HAP-1 (cell line): ENCODE measurements around the gene FADS3.

ENCODE experiments used
- DNase-seq, 2 experiments: peaks; one replicate each; pipeline ENCODE4 v3.0.0-alpha.2; 2016 to 2020; ENCODE audit warnings: low spot score in 2 of 2
- H3K27me3 ChIP-seq: fragments of 250-450 bp; sonication (Bioruptor Pico); 2 replicates; pipeline ENCODE4 v1.5.1; 2020; ENCODE audit warnings: low read depth, mild to moderate bottlenecking, moderate library complexity
- H3K36me3 ChIP-seq: fragments of 250-450 bp; sonication (Bioruptor Pico); replicated peaks from 2 replicates; pipeline ENCODE4 v1.5.1; 2020; ENCODE audit warnings: mild to moderate bottlenecking
- H3K4me1 ChIP-seq: fragments of 250-450 bp; sonication (Bioruptor Pico); 2 replicates; pipeline ENCODE4 v1.5.1; 2020; ENCODE audit warnings: mild to moderate bottlenecking
- H3K4me3 ChIP-seq: fragments of 250-450 bp; sonication (Bioruptor Pico); 2 replicates; pipeline ENCODE4 v1.5.1; 2020; ENCODE audit warnings: mild to moderate bottlenecking, moderate library complexity
- H3K9me3 ChIP-seq: fragments of 250-450 bp; sonication (Bioruptor Pico); 2 replicates; pipeline ENCODE4 v1.5.1; 2020; ENCODE audit warnings: mild to moderate bottlenecking, moderate library complexity
- in situ Hi-C: fragments of 300-500 bp; cut with MboI; formaldehyde crosslinking; loops from 3 replicates; pipeline ENCODE4 v1.14.3; 2020; ENCODE audit warnings: low sequenced_read_pairs, inconsistent platforms, mixed read lengths

The FADS3 gene

DNA sequence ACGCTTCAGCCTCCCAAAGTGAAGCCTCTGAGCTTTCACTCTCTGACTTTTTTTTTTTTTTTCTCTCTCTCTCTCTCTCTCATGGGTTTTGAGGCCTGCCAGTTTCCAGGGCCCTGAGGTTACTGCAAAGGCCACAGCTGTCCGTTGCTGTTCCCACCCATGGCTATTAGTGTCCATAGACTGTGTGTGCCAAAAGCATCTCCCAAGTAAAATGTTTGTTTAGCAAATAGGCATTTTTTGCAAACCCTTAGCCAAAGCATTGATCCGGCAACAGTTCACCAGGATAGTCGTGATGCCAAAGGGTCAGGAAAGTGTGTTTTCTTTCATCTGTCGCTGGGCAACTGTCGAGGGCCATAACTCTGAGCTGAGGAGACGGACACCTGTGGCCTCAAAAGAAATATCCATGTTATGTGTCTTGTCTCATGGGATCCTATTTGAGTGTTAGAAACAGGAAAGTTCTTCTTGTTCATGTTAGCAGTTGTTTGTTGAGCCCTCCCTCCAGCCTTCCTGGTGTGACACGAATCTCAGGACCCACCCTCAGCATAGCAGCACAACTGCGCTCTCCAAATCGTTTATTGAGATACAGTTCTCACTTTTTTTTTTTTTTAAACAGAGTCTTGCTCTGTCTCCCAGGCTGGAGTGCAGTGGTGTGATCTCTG lies 44.9 kb downstream of the FADS3 start:
- H3K9me3 ChIP-seq, result no peaks in the 10 kb centered on the region
- in situ Hi-C loops, result no loop called here
- no peaks in the 10 kb centered on the region for H3K4me1 ChIP-seq
- H3K4me3 ChIP-seq, result no peak overlapping the region
- H3K36me3 ChIP-seq, result peaks cover 86% of the 10 kb centered on the region
- DNase-seq, result no peak
- no peaks in the 10 kb centered on the region for H3K27me3 ChIP-seq

DNA sequence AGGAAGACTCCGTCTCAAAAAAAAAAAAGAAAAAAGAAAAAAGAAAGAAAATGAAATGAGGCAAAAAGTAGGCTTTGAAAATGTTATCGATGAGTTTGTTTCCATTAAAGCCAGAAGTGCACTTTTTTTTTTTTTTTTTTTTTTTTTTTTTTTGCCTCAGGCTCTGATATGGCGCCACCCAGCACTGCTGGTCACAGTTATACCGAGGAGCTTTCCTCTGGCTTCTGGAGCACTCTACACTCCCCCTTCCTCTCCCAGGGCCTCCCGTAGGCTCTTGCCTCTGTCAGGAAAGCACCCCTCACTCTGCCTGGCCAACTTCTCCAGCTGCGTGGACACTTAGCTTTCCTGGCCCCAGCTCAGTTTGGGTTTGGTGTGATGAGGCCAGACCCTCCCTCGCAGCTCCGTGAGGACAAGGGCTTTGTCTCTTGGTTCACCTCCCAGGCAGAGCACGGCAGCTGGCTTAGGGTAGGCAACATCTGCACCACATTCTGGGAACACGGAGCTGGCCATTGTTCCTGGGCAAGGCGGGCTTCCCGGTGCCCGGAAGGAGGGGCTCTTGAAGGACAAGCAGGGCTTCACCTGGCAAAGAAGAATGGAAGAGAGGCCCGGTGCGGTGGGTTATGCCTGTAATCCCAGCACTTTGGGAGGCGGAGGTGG lies 46.3 kb downstream of the FADS3 start:
- Histone ChIP-seq H3K27me3 (no peaks in the 10 kb centered on the region), H3K4me3 (no peak overlapping the region), H3K4me1 (no peaks in the 10 kb centered on the region), H3K9me3 (no peaks in the 10 kb centered on the region), H3K36me3 (peaks cover 86% of the 10 kb centered on the region)
- in situ Hi-C loops, result no loop called here
- DNase-seq, result no peak

DNA sequence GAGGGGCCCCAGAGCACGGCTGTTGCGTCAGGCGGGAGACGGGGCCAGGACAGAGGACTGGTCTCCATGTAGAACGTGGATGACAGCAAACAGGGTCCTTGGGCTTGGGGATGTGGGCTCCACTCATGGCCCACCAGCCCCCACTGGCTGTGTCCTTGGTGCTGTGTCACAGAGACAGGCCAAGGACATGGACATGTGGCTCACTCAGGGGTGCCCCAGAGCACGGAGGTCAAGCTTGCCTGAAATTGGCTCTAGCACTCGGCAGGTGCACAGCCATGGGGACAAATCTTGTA lies 48.9 kb downstream of the FADS3 start:
- no peaks in the 10 kb centered on the region for H3K4me1 ChIP-seq
- H3K27me3 ChIP-seq, result no peaks in the 10 kb centered on the region
- no peak for DNase-seq
- H3K4me3 ChIP-seq, result no peak overlapping the region
- in situ Hi-C loops, result no loop called here
- peaks cover 81% of the 10 kb centered on the region for H3K36me3 ChIP-seq
- no peaks in the 10 kb centered on the region for H3K9me3 ChIP-seq

DNA sequence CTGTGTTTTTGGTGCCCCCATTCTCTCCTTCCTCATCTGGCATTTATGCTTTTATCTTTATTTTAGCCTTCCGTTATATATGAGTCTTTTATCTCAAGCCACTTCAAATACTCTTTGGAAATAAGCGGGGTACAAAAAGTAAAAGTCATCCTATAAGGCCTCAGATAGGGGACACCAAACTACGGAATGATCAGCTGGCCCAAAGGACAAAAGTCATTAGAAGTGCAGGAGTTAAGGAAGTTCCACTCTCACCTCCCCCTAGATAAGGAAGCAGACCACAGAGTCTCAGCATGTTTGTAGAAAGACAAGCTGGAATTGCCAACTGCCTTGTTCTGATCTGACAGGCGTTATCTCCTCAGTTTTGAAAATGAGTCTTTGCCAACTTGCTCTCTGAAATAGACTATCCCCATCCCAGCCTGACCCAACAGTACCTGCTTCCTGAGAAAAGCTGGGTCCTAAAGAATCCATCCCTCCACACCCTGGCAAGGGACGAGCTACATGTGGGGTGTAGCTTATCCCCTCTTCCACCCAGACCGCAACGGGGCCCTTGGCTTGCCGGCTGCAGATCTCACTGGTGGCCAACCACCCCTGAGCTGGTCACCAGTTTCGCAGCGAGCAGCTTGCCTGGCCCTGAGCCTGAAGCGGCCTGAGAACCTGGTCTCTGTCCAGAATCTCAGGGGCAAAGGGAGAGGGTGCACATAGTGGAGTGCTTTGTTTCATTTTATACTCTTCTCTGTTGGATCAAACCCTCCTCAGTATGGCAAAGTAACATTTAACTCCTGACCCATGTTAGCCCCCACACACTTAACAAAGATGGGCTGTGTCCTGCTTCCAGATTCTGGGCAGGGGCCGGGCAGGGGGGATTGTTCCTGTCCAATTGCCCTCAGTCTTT lies 49.5 kb downstream of the FADS3 start:
- no peaks in the 10 kb centered on the region for H3K9me3 ChIP-seq
- DNase-seq, result no peak

DNA sequence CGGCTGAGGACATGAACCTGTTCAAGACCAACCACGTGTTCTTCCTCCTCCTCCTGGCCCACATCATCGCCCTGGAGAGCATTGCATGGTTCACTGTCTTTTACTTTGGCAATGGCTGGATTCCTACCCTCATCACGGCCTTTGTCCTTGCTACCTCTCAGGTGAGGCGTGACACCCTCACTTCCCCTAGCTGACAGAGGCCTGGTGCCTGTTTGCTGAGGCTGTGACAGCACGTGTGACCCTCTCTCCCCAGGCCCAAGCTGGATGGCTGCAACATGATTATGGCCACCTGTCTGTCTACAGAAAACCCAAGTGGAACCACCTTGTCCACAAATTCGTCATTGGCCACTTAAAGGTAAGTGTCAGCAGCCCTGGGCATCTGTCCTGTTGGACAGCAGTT lies 51.0 kb downstream of the FADS3 start:
- H3K4me1 ChIP-seq, result no peaks in the 10 kb centered on the region
- H3K27me3 ChIP-seq, result no peaks in the 10 kb centered on the region
- no peak for DNase-seq
- H3K36me3 ChIP-seq, result peaks cover 77% of the 10 kb centered on the region
- in situ Hi-C loops, result no loop called here
- no peaks in the 10 kb centered on the region for H3K9me3 ChIP-seq
- no peak overlapping the region for H3K4me3 ChIP-seq

More for the DNA sequence above, 49.5 kb downstream of the FADS3 start:
- H3K36me3 ChIP-seq, result peaks cover 79% of the 10 kb centered on the region
- no peak overlapping the region for H3K4me3 ChIP-seq
- no peaks in the 10 kb centered on the region for H3K27me3 ChIP-seq
- no peaks in the 10 kb centered on the region for H3K4me1 ChIP-seq
- in situ Hi-C loops, result no loop called here

DNA sequence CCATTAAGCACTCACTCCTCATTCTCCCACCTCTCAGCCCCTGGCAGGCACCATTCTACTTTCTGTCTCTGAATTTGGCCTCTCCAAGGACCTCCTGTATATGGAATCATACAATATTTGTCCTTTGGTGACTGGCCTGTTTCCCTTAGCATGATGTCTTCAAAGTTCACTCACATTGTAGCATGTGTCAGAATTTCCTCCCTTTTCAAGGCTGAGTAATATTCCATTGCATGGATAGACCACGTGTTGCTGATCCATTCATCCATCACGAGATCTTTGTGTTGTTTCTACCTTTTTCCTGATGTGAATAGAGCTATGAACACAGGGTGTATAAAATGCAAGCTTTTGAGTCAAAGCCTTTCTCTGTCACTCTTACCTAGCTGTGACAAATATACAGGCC lies 51.6 kb downstream of the FADS3 start:
- H3K9me3 ChIP-seq, result no peaks in the 10 kb centered on the region
- in situ Hi-C loops, result no loop called here
- DNase-seq, result no peak
- H3K4me1 ChIP-seq, result no peaks in the 10 kb centered on the region
- peaks cover 74% of the 10 kb centered on the region for H3K36me3 ChIP-seq
- H3K4me3 ChIP-seq, result no peak overlapping the region
- H3K27me3 ChIP-seq, result no peaks in the 10 kb centered on the region

DNA sequence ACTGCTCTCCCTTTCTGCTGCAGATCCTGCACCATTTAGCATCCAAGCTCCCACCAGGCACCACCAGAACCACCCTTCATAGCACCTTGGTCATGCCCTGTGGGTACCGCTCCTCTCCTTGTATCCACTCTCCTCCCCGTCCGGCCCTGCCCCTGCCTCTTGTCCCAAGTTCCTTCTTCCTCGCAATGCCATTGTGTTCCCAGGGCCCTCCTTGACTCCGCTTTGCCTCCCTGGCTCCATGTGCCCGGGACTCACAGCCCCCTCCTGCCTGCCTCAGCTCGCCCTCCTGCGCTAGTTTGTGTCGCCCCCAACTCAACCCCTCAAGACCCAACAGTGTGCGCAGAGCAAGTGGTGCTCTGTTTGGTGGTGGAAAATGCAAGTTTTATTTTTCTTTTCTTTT lies 52.4 kb downstream of the FADS3 start:
- peaks cover 4% of the 10 kb centered on the region for H3K4me1 ChIP-seq
- in situ Hi-C loops, result no loop called here
- H3K36me3 ChIP-seq, result peaks cover 70% of the 10 kb centered on the region
- no peak overlapping the region for H3K4me3 ChIP-seq
- no peaks in the 10 kb centered on the region for H3K9me3 ChIP-seq
- no peaks in the 10 kb centered on the region for H3K27me3 ChIP-seq
- DNase-seq, result no peak

DNA sequence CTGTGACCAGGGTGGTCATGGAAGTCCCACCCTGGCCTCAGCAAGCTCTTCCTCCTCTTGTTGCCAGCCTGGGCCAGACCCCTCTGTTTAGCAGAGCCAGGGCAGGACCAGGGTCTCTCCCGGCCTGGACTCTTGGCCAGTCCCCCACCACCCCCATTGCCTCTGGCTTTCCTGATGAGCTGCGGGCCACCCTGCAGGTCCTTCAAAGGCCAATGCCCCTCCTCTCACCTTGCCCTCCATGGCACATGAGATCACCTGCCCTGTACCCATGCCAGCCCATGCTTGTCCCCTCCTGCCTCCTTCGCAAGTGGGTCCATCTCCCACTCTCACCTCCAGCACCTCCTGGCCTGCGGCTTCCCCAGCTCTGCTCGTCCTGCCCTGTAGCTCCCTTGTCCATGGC lies 52.8 kb downstream of the FADS3 start:
- Histone ChIP-seq H3K4me1 (peaks cover 4% of the 10 kb centered on the region), H3K36me3 (peaks cover 70% of the 10 kb centered on the region), H3K4me3 (no peak overlapping the region), H3K27me3 (no peaks in the 10 kb centered on the region), H3K9me3 (no peaks in the 10 kb centered on the region)
- in situ Hi-C loops, result no loop called here
- no peak for DNase-seq

DNA sequence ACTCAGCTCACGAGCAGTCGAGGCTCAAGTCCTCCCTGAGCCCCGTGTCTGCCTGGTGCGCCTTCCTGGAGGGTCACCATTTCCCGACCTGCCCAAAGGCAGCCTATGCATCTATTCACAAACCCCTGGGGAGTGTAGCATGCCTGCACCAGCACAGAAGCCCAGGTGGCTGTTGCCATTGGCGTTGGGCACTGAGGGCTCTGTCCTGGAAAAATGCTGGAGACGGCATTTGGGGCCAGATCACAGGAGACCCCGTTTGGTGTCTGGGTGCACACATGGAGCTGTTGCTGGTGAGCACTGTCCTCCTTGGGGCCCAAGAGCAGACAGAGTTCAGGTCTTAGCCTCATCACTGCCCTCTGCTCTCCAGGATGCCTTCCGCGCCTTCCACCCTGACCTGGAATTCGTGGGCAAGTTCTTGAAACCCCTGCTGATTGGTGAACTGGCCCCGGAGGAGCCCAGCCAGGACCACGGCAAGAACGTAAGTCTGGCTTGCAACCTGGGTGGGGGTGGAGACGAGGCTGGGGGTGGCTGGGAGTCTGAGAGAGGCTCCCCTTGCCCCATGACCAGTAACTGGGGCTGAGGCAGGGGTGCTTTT lies 53.8 kb downstream of the FADS3 start:
- peaks cover 4% of the 10 kb centered on the region for H3K4me1 ChIP-seq
- in situ Hi-C loops, result no loop called here
- DNase-seq, result no peak
- no peaks in the 10 kb centered on the region for H3K27me3 ChIP-seq
- peaks cover 64% of the 10 kb centered on the region for H3K36me3 ChIP-seq
- H3K4me3 ChIP-seq, result no peak overlapping the region
- H3K9me3 ChIP-seq, result no peaks in the 10 kb centered on the region

DNA sequence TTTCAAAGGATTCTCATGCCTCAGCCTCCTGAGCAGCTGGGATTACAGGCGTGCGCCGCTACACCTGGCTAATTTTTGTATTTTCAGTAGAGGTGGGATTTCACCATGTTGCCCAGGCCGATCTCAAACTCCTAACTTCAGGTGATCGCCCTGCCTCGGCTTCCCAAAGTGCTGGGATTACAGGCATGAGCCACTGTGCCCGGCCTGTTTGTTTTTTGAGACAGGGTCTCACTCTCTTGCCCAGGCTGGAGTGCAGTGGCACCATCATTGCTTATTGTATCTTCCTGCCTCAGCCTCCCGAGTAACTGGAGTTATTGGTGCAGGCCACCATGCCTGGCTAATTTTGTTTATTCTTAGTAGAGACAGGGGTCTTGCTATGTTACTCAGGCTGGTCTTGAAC lies 55.2 kb downstream of the FADS3 start:
- DNase-seq, result no peak
- H3K4me3 ChIP-seq, result no peak overlapping the region
- no peaks in the 10 kb centered on the region for H3K9me3 ChIP-seq
- peaks cover 4% of the 10 kb centered on the region for H3K4me1 ChIP-seq
- H3K36me3 ChIP-seq, result peaks cover 51% of the 10 kb centered on the region
- H3K27me3 ChIP-seq, result no peaks in the 10 kb centered on the region
- in situ Hi-C loops, result no loop called here

DNA sequence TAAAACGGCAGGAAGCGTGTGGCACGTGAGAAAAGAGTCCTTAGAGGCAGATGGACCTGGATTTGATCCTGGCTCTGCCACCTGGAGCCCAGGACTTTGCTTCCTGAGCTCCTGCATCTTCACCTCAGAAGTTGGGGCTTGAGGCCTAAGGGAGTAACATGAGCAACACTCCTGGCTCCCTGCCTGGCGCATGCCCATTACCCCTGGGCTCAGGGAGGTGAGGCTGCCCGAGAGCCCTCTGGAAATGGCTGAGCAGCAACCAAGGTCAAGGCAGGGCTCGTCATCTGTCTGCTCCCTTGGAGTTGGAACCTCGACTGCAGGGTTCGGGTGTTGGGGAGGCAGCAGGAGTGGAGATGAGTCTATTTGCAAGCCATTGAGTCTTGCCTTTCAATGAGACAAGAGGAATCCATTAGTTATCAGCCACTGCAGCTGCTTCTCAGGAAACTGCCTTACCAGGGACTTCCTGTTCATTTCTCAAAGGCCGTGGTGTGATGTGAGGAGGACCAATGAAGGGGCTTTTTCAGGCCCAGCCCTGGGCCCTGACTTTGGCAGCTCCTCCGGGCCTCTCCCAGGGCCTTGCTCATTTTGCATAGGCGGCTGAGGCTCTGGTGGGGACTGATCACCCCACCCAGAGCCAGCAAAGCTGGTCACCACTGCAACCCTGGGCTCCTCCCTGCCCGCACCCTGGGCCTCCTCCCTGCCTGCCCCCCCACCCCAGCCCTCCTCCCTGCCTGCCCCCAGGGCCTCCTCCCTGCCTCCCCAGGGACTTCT lies 56.9 kb downstream of the FADS3 start:
- H3K4me3 ChIP-seq, result no peak overlapping the region
- H3K9me3 ChIP-seq, result no peaks in the 10 kb centered on the region
- in situ Hi-C loops, result no loop called here
- peaks cover 36% of the 10 kb centered on the region for H3K36me3 ChIP-seq
- peak in 1 of 2 experiments; percentile 57 for DNase-seq
- H3K4me1 ChIP-seq, result peaks cover 15% of the 10 kb centered on the region
- no peaks in the 10 kb centered on the region for H3K27me3 ChIP-seq

DNA sequence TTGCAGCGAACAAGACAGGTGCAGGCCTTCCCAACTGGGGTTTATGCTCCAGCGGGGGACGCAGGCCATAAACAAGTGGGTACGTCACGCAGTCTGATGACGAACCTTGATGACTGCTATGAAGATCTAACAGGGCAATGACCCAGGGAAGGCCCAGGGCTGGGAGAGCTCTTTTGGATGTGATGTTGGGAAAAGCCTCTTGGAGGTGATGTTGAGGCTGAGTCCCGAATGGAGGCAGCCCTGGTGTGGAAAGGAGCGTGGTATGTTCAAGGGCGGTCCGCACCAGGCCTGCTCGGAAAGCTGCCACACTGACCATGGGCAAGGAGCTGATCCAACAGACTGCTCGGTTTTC lies 57.4 kb downstream of the FADS3 start:
- in situ Hi-C loops, result no loop called here
- H3K4me1 ChIP-seq, result peaks cover 15% of the 10 kb centered on the region
- no peak overlapping the region for H3K4me3 ChIP-seq
- no peak for DNase-seq
- H3K36me3 ChIP-seq, result peaks cover 31% of the 10 kb centered on the region
- H3K9me3 ChIP-seq, result no peaks in the 10 kb centered on the region
- no peaks in the 10 kb centered on the region for H3K27me3 ChIP-seq

DNA sequence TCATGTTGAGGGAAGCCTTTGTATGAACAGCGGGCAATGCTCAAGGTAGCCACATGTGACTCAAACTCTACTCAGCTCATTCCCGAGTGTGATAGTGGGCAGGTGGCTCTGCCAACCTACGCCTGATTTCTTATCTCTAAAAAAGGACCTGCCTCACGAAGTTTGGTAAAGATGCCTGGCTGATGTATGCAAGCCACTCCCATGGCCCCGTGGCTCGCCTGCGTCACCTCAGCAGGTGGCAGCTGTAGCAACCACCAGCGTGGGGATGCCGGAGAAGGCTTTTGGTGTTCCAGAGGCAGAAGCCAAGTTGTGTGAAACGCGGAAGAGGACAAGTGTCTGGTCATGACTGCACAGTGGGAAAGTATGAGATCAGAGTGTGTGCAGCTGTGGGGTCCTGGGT lies 57.9 kb downstream of the FADS3 start:
- Histone ChIP-seq H3K4me3 (no peak overlapping the region), H3K27me3 (no peaks in the 10 kb centered on the region), H3K36me3 (peaks cover 27% of the 10 kb centered on the region), H3K9me3 (no peaks in the 10 kb centered on the region), H3K4me1 (peaks cover 15% of the 10 kb centered on the region)
- in situ Hi-C loops, result no loop called here
- no peak for DNase-seq
